GM18502 (cell line): ENCODE results near the gene CHMP1A.
"Not testable (repeated sequence)": the region's sequence is repeated elsewhere in the genome, so short reads cannot be mapped to it uniquely, and the experiment has no call there.

ENCODE experiments used
- ATAC-seq: cut with Tn5 transposase; IDR thresholded peaks from one replicate; pipeline ENCODE4 v1.9.1; 2021; ENCODE audit warnings: mild to moderate bottlenecking; ENCODE audit not compliant: unreplicated experiment, poor library complexity

Gene CHMP1A

GRCh38 chr16:89661215-89661614, 3.7 kb upstream of the CHMP1A start:
- no peak for ATAC-seq

- ATAC-seq, result no peak
These were observed 2.6 kb upstream of the CHMP1A start for GRCh38 chr16:89660146-89660545.

GRCh38 chr16:89658221-89658879, 842 bp upstream of the CHMP1A start:
- no peak for ATAC-seq

- no peak for ATAC-seq
These were observed 930 bp downstream of the CHMP1A start for GRCh38 chr16:89656435-89657121.

GRCh38 chr16:89655062-89655643, 2.4 kb downstream of the CHMP1A start:
- ATAC-seq, result no peak

GRCh38 chr16:89653656-89654295, 3.7 kb downstream of the CHMP1A start:
- ATAC-seq, result no peak

GRCh38 chr16:89651584-89651983, 5.9 kb downstream of the CHMP1A start:
- no peak for ATAC-seq

- no peak for ATAC-seq
These were observed 10.6 kb downstream of the CHMP1A start for GRCh38 chr16:89646906-89647305.

- no peak for ATAC-seq
These were observed 11.2 kb downstream of the CHMP1A start for GRCh38 chr16:89646270-89646669.

GRCh38 chr16:89645122-89645521, 12.4 kb downstream of the CHMP1A start:
- no peak for ATAC-seq

GRCh38 chr16:89643769-89644300, 13.7 kb downstream of the CHMP1A start:
- no peak for ATAC-seq

- ATAC-seq, result no peak
These were observed 14.9 kb downstream of the CHMP1A start for GRCh38 chr16:89642574-89642973.

GRCh38 chr16:89641458-89642119, 15.9 kb downstream of the CHMP1A start:
- ATAC-seq, result no peak

- ATAC-seq, result no peak
These were observed 18.1 kb downstream of the CHMP1A start for GRCh38 chr16:89639385-89639784.

GRCh38 chr16:89638455-89638854, 19.1 kb downstream of the CHMP1A start:
- no peak for ATAC-seq

- ATAC-seq, result no peak
These were observed 20.1 kb downstream of the CHMP1A start for GRCh38 chr16:89637379-89637778.

GRCh38 chr16:89636663-89637062, 20.8 kb downstream of the CHMP1A start:
- ATAC-seq, result no peak

- ATAC-seq, result not testable (repeated sequence)
These were observed 22.8 kb downstream of the CHMP1A start for GRCh38 chr16:89634463-89635385.

- ATAC-seq, result no peak
These were observed 24.4 kb downstream of the CHMP1A start for GRCh38 chr16:89633064-89633631.
